ENCODE measurements around the gene GUCY2F. TPM values are rescaled to one million over a fixed set of nuclear protein-coding genes. Genes with fewer than 3 reads are reported as not detected.

GUCY2F gene
- total RNA-seq, 2 donors from 2014 or later = not detected

- no peak overlapping the region for H3K4me3 ChIP-seq
- H3K9me3 ChIP-seq = no peaks in the 10 kb centered on the region
- DNase-seq (ENCODE audit: low spot score) (no peak), ATAC-seq (ENCODE audit: insufficient number of reproducible peaks, low FRiP score, low read depth) (no peak)
- TF ChIP-seq, protein P1, sequence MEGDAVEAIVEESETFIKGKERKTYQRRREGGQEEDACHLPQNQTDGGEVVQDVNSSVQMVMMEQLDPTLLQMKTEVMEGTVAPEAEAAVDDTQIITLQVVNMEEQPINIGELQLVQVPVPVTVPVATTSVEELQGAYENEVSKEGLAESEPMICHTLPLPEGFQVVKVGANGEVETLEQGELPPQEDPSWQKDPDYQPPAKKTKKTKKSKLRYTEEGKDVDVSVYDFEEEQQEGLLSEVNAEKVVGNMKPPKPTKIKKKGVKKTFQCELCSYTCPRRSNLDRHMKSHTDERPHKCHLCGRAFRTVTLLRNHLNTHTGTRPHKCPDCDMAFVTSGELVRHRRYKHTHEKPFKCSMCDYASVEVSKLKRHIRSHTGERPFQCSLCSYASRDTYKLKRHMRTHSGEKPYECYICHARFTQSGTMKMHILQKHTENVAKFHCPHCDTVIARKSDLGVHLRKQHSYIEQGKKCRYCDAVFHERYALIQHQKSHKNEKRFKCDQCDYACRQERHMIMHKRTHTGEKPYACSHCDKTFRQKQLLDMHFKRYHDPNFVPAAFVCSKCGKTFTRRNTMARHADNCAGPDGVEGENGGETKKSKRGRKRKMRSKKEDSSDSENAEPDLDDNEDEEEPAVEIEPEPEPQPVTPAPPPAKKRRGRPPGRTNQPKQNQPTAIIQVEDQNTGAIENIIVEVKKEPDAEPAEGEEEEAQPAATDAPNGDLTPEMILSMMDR (IDR thresholded peaks at IDR 0.05) = no peak
- no peaks in the 10 kb centered on the region for H3K27me3 ChIP-seq (replicated peaks; ENCODE audit: insufficient read depth)
- H3K36me3 ChIP-seq = no peaks in the 10 kb centered on the region
- H3K4me1 ChIP-seq (ENCODE audit: control insufficient read depth in 1 of 2, low read depth in 2 of 2) = no peaks in the 10 kb centered on the region
- H3K27ac ChIP-seq = no peak overlapping the region
Measured at GRCh38 chrX:109398833-109399232, 83.1 kb downstream of the GUCY2F start.

GRCh38 chrX:109398061-109398460 is 83.8 kb downstream of the GUCY2F start:
- Histone ChIP-seq H3K36me3 (no peaks in the 10 kb centered on the region), H3K9me3 (no peaks in the 10 kb centered on the region), H3K27ac (no peak overlapping the region), H3K27me3 (replicated peaks; ENCODE audit: insufficient read depth) (no peaks in the 10 kb centered on the region), H3K4me1 (ENCODE audit: control insufficient read depth in 1 of 2, low read depth in 2 of 2) (no peaks in the 10 kb centered on the region), H3K4me3 (no peak overlapping the region)
- TF ChIP-seq, protein P1 (IDR thresholded peaks at IDR 0.05) = no peak
- ATAC-seq (ENCODE audit: insufficient number of reproducible peaks, low FRiP score, low read depth) = no peak
- no peak for DNase-seq (ENCODE audit: low spot score)

DNA sequence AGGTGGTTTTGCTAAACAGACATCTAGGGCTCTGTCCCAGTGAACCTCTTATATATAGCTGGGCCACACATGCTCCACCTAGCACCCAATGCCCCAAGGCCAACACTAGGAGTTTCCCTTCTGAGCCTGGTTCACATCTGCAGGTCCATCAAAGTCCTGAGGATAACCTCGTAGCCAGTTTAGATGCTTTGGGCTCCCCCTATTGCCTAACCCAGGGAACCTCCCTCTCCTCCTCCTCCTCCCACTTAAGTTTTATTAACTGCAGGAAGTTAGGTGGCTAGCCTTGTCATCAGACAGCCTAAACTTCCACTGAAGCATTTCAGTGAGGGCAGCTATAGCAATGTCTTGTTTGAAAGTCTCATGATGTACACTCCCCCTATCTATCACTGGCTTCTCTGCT is 88.0 kb downstream of the GUCY2F start:
- Histone ChIP-seq H3K4me3 (no peak overlapping the region), H3K9me3 (no peaks in the 10 kb centered on the region), H3K27ac (no peak overlapping the region), H3K4me1 (ENCODE audit: control insufficient read depth in 1 of 2, low read depth in 2 of 2) (no peaks in the 10 kb centered on the region), H3K36me3 (no peaks in the 10 kb centered on the region), H3K27me3 (replicated peaks; ENCODE audit: insufficient read depth) (no peaks in the 10 kb centered on the region)
- TF ChIP-seq, protein P1 (IDR thresholded peaks at IDR 0.05) = no peak
- DNase-seq (ENCODE audit: low spot score) (no peak), ATAC-seq (ENCODE audit: insufficient number of reproducible peaks, low FRiP score, low read depth) (no peak)

GRCh38 chrX:109392895-109393294 is 89.0 kb downstream of the GUCY2F start:
- no peak for ATAC-seq (ENCODE audit: insufficient number of reproducible peaks, low FRiP score, low read depth)
- H3K36me3 ChIP-seq = no peaks in the 10 kb centered on the region
- H3K27me3 ChIP-seq (replicated peaks; ENCODE audit: insufficient read depth) = no peaks in the 10 kb centered on the region
- TF ChIP-seq, protein P1 (IDR thresholded peaks at IDR 0.05) = no peak
- no peaks in the 10 kb centered on the region for H3K4me1 ChIP-seq (ENCODE audit: control insufficient read depth in 1 of 2, low read depth in 2 of 2)
- H3K4me3 ChIP-seq = no peak overlapping the region
- no peak for DNase-seq (ENCODE audit: low spot score)
- H3K27ac ChIP-seq = no peak overlapping the region
- no peaks in the 10 kb centered on the region for H3K9me3 ChIP-seq

- TF ChIP-seq, protein P1 (IDR thresholded peaks at IDR 0.05) = no peak
- H3K9me3 ChIP-seq = no peaks in the 10 kb centered on the region
Measured at GRCh38 chrX:109390556-109390955, 91.3 kb downstream of the GUCY2F start.

More at GRCh38 chrX:109390556-109390955, 91.3 kb downstream of the GUCY2F start:
- DNase-seq (ENCODE audit: low spot score) (no peak), ATAC-seq (ENCODE audit: insufficient number of reproducible peaks, low FRiP score, low read depth) (no peak)
- no peaks in the 10 kb centered on the region for H3K36me3 ChIP-seq
- no peak overlapping the region for H3K4me3 ChIP-seq
- no peaks in the 10 kb centered on the region for H3K27me3 ChIP-seq (replicated peaks; ENCODE audit: insufficient read depth)
- no peaks in the 10 kb centered on the region for H3K4me1 ChIP-seq (ENCODE audit: control insufficient read depth in 1 of 2, low read depth in 2 of 2)
- H3K27ac ChIP-seq = no peak overlapping the region
